Measurements from ENCODE around the gene PPP1R36.

- TF ChIP-seq CTCF (IDR thresholded peaks at IDR 0.05 in 8 of 11, conservative IDR thresholded peaks at IDR 0.05 in 3 of 11) = no peak
- no peak for TF ChIP-seq POLR2AphosphoS5 (IDR thresholded peaks at IDR 0.05)
Measured at GRCh38 chr14:64556526-64556925, 6.8 kb downstream of the PPP1R36 start.
